Measurements from ENCODE around the gene SSBP3.

Gene SSBP3

GRCh38 chr1:54384471-54384870 is 21.7 kb downstream of the SSBP3 start:
- TF ChIP-seq SPI1 (IDR thresholded peaks at IDR 0.05; ENCODE audit: borderline replicate concordance, low read depth) (no peak), GABPA (IDR thresholded peaks at IDR 0.05; ENCODE audit: low read depth) (no peak), POLR2AphosphoS5 (IDR thresholded peaks at IDR 0.05; ENCODE audit: low read depth) (no peak)
- TF ChIP-seq, protein P1, sequence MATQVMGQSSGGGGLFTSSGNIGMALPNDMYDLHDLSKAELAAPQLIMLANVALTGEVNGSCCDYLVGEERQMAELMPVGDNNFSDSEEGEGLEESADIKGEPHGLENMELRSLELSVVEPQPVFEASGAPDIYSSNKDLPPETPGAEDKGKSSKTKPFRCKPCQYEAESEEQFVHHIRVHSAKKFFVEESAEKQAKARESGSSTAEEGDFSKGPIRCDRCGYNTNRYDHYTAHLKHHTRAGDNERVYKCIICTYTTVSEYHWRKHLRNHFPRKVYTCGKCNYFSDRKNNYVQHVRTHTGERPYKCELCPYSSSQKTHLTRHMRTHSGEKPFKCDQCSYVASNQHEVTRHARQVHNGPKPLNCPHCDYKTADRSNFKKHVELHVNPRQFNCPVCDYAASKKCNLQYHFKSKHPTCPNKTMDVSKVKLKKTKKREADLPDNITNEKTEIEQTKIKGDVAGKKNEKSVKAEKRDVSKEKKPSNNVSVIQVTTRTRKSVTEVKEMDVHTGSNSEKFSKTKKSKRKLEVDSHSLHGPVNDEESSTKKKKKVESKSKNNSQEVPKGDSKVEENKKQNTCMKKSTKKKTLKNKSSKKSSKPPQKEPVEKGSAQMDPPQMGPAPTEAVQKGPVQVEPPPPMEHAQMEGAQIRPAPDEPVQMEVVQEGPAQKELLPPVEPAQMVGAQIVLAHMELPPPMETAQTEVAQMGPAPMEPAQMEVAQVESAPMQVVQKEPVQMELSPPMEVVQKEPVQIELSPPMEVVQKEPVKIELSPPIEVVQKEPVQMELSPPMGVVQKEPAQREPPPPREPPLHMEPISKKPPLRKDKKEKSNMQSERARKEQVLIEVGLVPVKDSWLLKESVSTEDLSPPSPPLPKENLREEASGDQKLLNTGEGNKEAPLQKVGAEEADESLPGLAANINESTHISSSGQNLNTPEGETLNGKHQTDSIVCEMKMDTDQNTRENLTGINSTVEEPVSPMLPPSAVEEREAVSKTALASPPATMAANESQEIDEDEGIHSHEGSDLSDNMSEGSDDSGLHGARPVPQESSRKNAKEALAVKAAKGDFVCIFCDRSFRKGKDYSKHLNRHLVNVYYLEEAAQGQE (IDR thresholded peaks at IDR 0.05; ENCODE audit: insufficient replicate concordance, low read depth): no peak
- TF ChIP-seq, protein P2, sequence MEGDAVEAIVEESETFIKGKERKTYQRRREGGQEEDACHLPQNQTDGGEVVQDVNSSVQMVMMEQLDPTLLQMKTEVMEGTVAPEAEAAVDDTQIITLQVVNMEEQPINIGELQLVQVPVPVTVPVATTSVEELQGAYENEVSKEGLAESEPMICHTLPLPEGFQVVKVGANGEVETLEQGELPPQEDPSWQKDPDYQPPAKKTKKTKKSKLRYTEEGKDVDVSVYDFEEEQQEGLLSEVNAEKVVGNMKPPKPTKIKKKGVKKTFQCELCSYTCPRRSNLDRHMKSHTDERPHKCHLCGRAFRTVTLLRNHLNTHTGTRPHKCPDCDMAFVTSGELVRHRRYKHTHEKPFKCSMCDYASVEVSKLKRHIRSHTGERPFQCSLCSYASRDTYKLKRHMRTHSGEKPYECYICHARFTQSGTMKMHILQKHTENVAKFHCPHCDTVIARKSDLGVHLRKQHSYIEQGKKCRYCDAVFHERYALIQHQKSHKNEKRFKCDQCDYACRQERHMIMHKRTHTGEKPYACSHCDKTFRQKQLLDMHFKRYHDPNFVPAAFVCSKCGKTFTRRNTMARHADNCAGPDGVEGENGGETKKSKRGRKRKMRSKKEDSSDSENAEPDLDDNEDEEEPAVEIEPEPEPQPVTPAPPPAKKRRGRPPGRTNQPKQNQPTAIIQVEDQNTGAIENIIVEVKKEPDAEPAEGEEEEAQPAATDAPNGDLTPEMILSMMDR (IDR thresholded peaks at IDR 0.05; ENCODE audit: insufficient read depth, low read length): no peak
- Histone ChIP-seq H3K27ac (replicated peaks) (no peak overlapping the region), H3K4me3 (replicated peaks; ENCODE audit: insufficient read depth, low read length) (no peak overlapping the region), H3K27me3 (ENCODE audit: insufficient read depth, poor library complexity, severe bottlenecking) (no peaks in the 10 kb centered on the region)
- DNase-seq (ENCODE audit: low read depth in 1 of 2, low spot score in 1 of 2): no peak

DNA sequence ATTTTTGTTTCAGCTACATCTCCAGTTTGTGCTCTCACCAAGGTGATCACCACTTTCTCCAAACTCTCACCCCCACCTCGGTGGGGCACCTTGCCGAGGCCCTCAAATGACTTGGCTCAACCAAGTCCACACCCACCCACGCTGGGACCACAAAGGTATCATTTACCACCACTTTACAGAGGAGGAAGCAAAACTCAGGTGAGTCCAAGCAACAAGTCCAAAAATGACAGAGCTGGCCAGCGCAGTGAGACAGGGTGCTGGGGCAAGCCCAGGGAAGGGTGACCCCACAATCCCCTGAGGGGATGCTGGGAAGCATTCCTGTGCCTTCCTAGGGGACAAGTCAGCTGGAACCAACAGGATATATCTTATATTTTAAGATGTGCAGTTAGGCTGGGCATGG is 24.7 kb downstream of the SSBP3 start:
- DNase-seq (ENCODE audit: low read depth in 1 of 2, low spot score in 1 of 2): no peak
- Histone ChIP-seq H3K27me3 (ENCODE audit: insufficient read depth, poor library complexity, severe bottlenecking) (no peaks in the 10 kb centered on the region), H3K27ac (replicated peaks) (no peak overlapping the region), H3K4me3 (replicated peaks; ENCODE audit: insufficient read depth, low read length) (no peak overlapping the region)
- TF ChIP-seq GABPA (IDR thresholded peaks at IDR 0.05; ENCODE audit: low read depth) (no peak), POLR2AphosphoS5 (IDR thresholded peaks at IDR 0.05; ENCODE audit: low read depth) (no peak), SPI1 (IDR thresholded peaks at IDR 0.05; ENCODE audit: borderline replicate concordance, low read depth) (no peak)

- DNase-seq (ENCODE audit: low read depth in 1 of 2, low spot score in 1 of 2): no peak
- H3K4me3 ChIP-seq (replicated peaks; ENCODE audit: insufficient read depth, low read length): no peak overlapping the region
- TF ChIP-seq SPI1 (IDR thresholded peaks at IDR 0.05; ENCODE audit: borderline replicate concordance, low read depth) (no peak), GABPA (IDR thresholded peaks at IDR 0.05; ENCODE audit: low read depth) (no peak), POLR2AphosphoS5 (IDR thresholded peaks at IDR 0.05; ENCODE audit: low read depth) (no peak)
- TF ChIP-seq, protein P2 (IDR thresholded peaks at IDR 0.05; ENCODE audit: insufficient read depth, low read length): no peak
- TF ChIP-seq, protein P1 (IDR thresholded peaks at IDR 0.05; ENCODE audit: insufficient replicate concordance, low read depth): no peak
- no peak overlapping the region for H3K27ac ChIP-seq (replicated peaks)
- H3K27me3 ChIP-seq (ENCODE audit: insufficient read depth, poor library complexity, severe bottlenecking): no peaks in the 10 kb centered on the region
These were observed 25.8 kb downstream of the SSBP3 start for GRCh38 chr1:54380290-54380882.

GRCh38 chr1:54379555-54380289 is 26.5 kb downstream of the SSBP3 start:
- Histone ChIP-seq H3K4me3 (replicated peaks; ENCODE audit: insufficient read depth, low read length) (no peak overlapping the region), H3K27ac (replicated peaks) (no peak overlapping the region), H3K27me3 (ENCODE audit: insufficient read depth, poor library complexity, severe bottlenecking) (no peaks in the 10 kb centered on the region)
- DNase-seq (ENCODE audit: low read depth in 1 of 2, low spot score in 1 of 2): no peak
- no peak for TF ChIP-seq POLR2AphosphoS5 (IDR thresholded peaks at IDR 0.05; ENCODE audit: low read depth)
- no peak for TF ChIP-seq SPI1 (IDR thresholded peaks at IDR 0.05; ENCODE audit: borderline replicate concordance, low read depth)
- TF ChIP-seq, protein P1 (IDR thresholded peaks at IDR 0.05; ENCODE audit: insufficient replicate concordance, low read depth): no peak
- TF ChIP-seq GABPA (IDR thresholded peaks at IDR 0.05; ENCODE audit: low read depth): no peak
- TF ChIP-seq, protein P2 (IDR thresholded peaks at IDR 0.05; ENCODE audit: insufficient read depth, low read length): no peak

Measured in HL-60 (cell line).